ENCODE data around the gene DUS1L.

DUS1L gene

DNA sequence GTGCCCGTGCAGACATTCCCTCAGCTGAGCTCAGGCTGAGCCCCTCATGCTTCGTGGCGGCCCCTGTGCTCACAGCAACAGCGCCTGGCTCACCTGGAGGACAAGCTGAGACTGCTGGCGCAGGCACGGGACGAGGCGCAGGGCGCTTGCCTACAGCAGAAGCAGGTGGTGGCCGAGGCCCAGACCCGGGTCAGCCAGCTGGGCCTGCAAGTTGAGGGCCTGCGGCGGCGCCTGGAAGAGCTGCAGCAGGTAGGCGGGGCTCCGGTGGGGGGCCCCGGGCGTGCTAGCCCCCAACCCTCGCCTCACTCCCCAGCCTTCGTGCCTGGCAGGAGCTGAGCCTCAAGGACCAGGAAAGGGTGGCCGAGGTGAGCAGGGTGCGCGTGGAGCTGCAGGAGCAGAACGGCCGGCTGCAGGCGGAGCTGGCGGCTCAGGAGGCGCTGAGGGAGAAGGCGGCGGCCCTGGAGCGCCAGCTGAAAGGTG, 35.6 kb downstream of the DUS1L start:
- H3K9me3 ChIP-seq (replicated peaks; ENCODE audit: low read length) = no peaks in the 10 kb centered on the region
- no peak overlapping the region for H3K9ac ChIP-seq (ENCODE audit: low read depth, low read length)
- peak overlapping the region; percentile 87 for H3K4me2 ChIP-seq (ENCODE audit: low read length)
- H3K36me3 ChIP-seq (ENCODE audit: insufficient read depth, low read length) = no peaks in the 10 kb centered on the region
- peaks cover 14% of the 10 kb centered on the region for H3K4me1 ChIP-seq (ENCODE audit: control insufficient read depth, insufficient read depth, low read length)
- no peak overlapping the region for H3K4me3 ChIP-seq (ENCODE audit: low read length)
- H3K27me3 ChIP-seq (ENCODE audit: control insufficient read depth, insufficient read depth, low read length) = no peaks in the 10 kb centered on the region

DNA sequence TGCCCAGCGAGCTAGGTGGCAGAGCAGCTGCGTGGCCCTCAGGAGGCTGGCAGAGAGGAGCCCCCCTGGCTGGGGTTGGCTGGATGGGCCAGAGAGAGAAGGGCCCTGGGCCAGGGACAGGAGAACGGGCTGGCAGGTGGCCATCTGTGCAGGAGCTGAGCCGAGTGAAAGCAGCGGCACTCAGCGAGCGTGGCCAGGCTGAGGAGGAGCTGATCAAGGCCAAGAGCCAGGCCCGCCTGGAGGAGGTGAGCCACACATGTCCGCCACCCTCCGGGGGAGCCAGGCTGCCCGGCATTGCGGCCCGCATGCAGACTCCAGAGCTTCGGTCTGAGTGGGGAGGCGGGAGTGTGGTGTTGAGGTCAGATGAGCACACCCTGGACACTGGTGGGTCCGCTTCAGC, 36.2 kb downstream of the DUS1L start:
- Histone ChIP-seq H3K27me3 (ENCODE audit: control insufficient read depth, insufficient read depth, low read length) (no peaks in the 10 kb centered on the region), H3K4me3 (ENCODE audit: low read length) (no peak overlapping the region), H3K9me3 (replicated peaks; ENCODE audit: low read length) (no peaks in the 10 kb centered on the region), H3K4me1 (ENCODE audit: control insufficient read depth, insufficient read depth, low read length) (peaks cover 14% of the 10 kb centered on the region), H3K9ac (ENCODE audit: low read depth, low read length) (no peak overlapping the region), H3K36me3 (ENCODE audit: insufficient read depth, low read length) (no peaks in the 10 kb centered on the region), H3K4me2 (ENCODE audit: low read length) (no peak overlapping the region)

DNA sequence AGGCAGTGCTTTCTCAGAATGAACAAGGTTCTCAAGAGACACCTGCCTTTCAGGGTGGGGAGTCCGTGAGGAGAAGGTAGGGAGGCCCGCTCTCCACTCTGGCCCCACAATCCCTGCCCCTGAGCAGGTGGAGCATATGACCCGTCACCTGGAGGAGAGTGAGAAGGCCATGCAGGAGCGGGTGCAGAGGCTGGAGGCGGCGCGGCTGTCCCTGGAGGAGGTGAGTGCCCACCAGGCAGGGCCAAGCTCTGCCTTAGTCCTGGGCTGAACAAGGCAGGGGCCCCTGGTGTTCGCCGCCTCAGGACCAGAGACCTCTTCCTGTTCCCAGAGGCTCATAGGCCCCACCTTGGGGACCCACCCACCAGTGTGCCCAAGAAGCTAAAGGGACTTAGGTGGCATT, 36.6 kb downstream of the DUS1L start:
- no peaks in the 10 kb centered on the region for H3K9me3 ChIP-seq (replicated peaks; ENCODE audit: low read length)
- H3K4me3 ChIP-seq (ENCODE audit: low read length) = no peak overlapping the region
- H3K9ac ChIP-seq (ENCODE audit: low read depth, low read length) = no peak overlapping the region
- peaks cover 18% of the 10 kb centered on the region for H3K4me1 ChIP-seq (ENCODE audit: control insufficient read depth, insufficient read depth, low read length)
- H3K4me2 ChIP-seq (ENCODE audit: low read length) = no peak overlapping the region
- no peaks in the 10 kb centered on the region for H3K27me3 ChIP-seq (ENCODE audit: control insufficient read depth, insufficient read depth, low read length)
- H3K36me3 ChIP-seq (ENCODE audit: insufficient read depth, low read length) = no peaks in the 10 kb centered on the region

DNA sequence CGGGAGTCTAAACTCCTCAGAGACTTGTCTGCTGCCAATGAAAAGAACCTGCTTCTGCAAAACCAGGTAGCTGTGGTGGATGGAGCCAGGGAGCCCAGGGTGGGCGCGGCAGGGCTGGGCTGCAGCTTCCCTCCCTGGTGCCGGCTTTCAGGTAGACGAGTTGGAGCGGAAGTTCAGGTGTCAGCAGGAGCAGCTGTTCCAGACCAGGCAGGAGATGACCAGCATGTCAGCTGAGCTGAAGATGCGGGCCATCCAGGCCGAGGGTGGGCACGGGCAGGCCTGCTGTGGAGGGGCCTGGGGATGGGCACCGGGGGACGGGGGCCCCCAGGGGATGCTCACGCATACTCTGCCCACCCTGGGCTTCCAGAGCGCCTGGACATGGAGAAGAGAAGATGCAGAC, 37.4 kb downstream of the DUS1L start:
- H3K4me3 ChIP-seq (ENCODE audit: low read length) = no peak overlapping the region
- no peaks in the 10 kb centered on the region for H3K36me3 ChIP-seq (ENCODE audit: insufficient read depth, low read length)
- no peaks in the 10 kb centered on the region for H3K27me3 ChIP-seq (ENCODE audit: control insufficient read depth, insufficient read depth, low read length)
- no peaks in the 10 kb centered on the region for H3K9me3 ChIP-seq (replicated peaks; ENCODE audit: low read length)
- no peak overlapping the region for H3K9ac ChIP-seq (ENCODE audit: low read depth, low read length)
- peaks cover 23% of the 10 kb centered on the region for H3K4me1 ChIP-seq (ENCODE audit: control insufficient read depth, insufficient read depth, low read length)
- no peak overlapping the region for H3K4me2 ChIP-seq (ENCODE audit: low read length)

DNA sequence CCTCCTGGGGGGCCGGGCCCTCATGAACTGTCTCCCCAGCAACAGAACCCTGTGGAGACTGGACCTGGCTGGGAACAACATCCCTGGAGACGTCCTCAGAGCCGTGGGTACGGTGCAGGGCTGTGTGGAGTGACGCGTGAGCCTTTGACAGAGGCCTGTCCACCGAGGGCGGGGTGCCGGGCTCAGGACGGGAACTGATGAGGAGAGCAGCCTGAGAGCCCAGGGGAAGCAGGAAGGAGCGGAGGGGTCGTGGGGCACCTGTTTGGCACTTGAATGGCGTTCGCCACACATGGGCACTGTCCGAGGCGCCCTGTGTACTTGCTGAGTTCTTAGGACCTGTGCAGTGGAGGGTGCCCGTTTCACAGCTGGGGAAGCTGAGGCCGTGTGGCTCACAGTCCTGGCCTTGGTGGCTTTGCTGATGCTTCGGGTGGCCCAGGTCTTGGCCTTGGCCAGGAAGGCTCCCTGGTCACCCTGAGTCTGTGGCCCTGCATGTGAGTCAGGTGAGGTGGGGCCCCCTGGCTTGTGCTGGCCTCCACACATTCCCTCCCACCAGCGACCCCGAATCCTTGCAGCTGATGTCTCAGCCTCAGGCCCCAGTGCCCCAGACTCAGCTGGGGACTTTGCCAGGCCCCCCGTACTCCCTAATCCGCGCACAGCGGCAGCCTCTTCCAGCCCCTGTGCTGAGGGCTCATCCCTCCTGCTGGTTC, 40.0 kb downstream of the DUS1L start:
- no peak overlapping the region for H3K4me2 ChIP-seq (ENCODE audit: low read length)
- H3K9me3 ChIP-seq (replicated peaks; ENCODE audit: low read length) = no peaks in the 10 kb centered on the region
- H3K9ac ChIP-seq (ENCODE audit: low read depth, low read length) = no peak overlapping the region
- no peak overlapping the region for H3K4me3 ChIP-seq (ENCODE audit: low read length)
- no peaks in the 10 kb centered on the region for H3K36me3 ChIP-seq (ENCODE audit: insufficient read depth, low read length)
- no peaks in the 10 kb centered on the region for H3K27me3 ChIP-seq (ENCODE audit: control insufficient read depth, insufficient read depth, low read length)
- H3K4me1 ChIP-seq (ENCODE audit: control insufficient read depth, insufficient read depth, low read length) = peaks cover 28% of the 10 kb centered on the region

GRCh38 chr17:82024859-82025258, 40.7 kb downstream of the DUS1L start:
- Histone ChIP-seq H3K36me3 (ENCODE audit: insufficient read depth, low read length) (no peaks in the 10 kb centered on the region), H3K4me1 (ENCODE audit: control insufficient read depth, insufficient read depth, low read length) (peaks cover 25% of the 10 kb centered on the region), H3K4me3 (ENCODE audit: low read length) (no peak overlapping the region), H3K9me3 (replicated peaks; ENCODE audit: low read length) (no peaks in the 10 kb centered on the region), H3K4me2 (ENCODE audit: low read length) (no peak overlapping the region), H3K9ac (ENCODE audit: low read depth, low read length) (no peak overlapping the region), H3K27me3 (ENCODE audit: control insufficient read depth, insufficient read depth, low read length) (no peaks in the 10 kb centered on the region)

GRCh38 chr17:82023447-82024241, 42.0 kb downstream of the DUS1L start:
- peaks cover 25% of the 10 kb centered on the region for H3K4me1 ChIP-seq (ENCODE audit: control insufficient read depth, insufficient read depth, low read length)
- peak overlapping the region; percentile 90 for H3K4me3 ChIP-seq (ENCODE audit: low read length)
- H3K9ac ChIP-seq (ENCODE audit: low read depth, low read length) = peak overlapping the region; percentile 77
- peaks cover 6% of the 10 kb centered on the region for H3K36me3 ChIP-seq (ENCODE audit: insufficient read depth, low read length)
- H3K9me3 ChIP-seq (replicated peaks; ENCODE audit: low read length) = no peaks in the 10 kb centered on the region
- H3K27me3 ChIP-seq (ENCODE audit: control insufficient read depth, insufficient read depth, low read length) = no peaks in the 10 kb centered on the region
- peak overlapping the region; percentile 100 for H3K4me2 ChIP-seq (ENCODE audit: low read length)

- no peaks in the 10 kb centered on the region for H3K27me3 ChIP-seq (ENCODE audit: control insufficient read depth, insufficient read depth, low read length)
- peak within 1 kb of the TSS; percentile 100 for H3K4me2 ChIP-seq (ENCODE audit: low read length)
- peaks cover 8% of the 10 kb centered on the region for H3K36me3 ChIP-seq (ENCODE audit: insufficient read depth, low read length)
- peak within 1 kb of the TSS; percentile 87 for H3K9ac ChIP-seq (ENCODE audit: low read depth, low read length)
- H3K4me3 ChIP-seq (ENCODE audit: low read length) = peak within 1 kb of the TSS; percentile 96
- H3K4me1 ChIP-seq (ENCODE audit: control insufficient read depth, insufficient read depth, low read length) = peaks cover 25% of the 10 kb centered on the region
- no peaks in the 10 kb centered on the region for H3K9me3 ChIP-seq (replicated peaks; ENCODE audit: low read length)
Observed at GRCh38 chr17:82022981-82023446, 42.6 kb downstream of the DUS1L start, which contains the start of gene LRRC45. TSS of gene LRRC45 (plus strand) at chr17:82023305. CDS start at chr17:82023644, 339 bp downstream.

- H3K4me2 ChIP-seq (ENCODE audit: low read length) = peak within 1 kb of the TSS; percentile 100
- H3K9me3 ChIP-seq (replicated peaks; ENCODE audit: low read length) = no peaks in the 10 kb centered on the region
- H3K4me3 ChIP-seq (ENCODE audit: low read length) = peak within 1 kb of the TSS; percentile 96
- no peaks in the 10 kb centered on the region for H3K27me3 ChIP-seq (ENCODE audit: control insufficient read depth, insufficient read depth, low read length)
- peaks cover 8% of the 10 kb centered on the region for H3K36me3 ChIP-seq (ENCODE audit: insufficient read depth, low read length)
- H3K9ac ChIP-seq (ENCODE audit: low read depth, low read length) = peak within 1 kb of the TSS; percentile 87
- peaks cover 25% of the 10 kb centered on the region for H3K4me1 ChIP-seq (ENCODE audit: control insufficient read depth, insufficient read depth, low read length)
Observed at GRCh38 chr17:82022310-82022980, 43.2 kb downstream of the DUS1L start, which contains the start of gene CENPX. TSS of gene CENPX (minus strand) at chr17:82022878. CDS start at chr17:82022861, 17 bp downstream.

GRCh38 chr17:82021900-82022309, 43.7 kb downstream of the DUS1L start:
- H3K4me3 ChIP-seq (ENCODE audit: low read length) = peak overlapping the region; percentile 96
- H3K4me1 ChIP-seq (ENCODE audit: control insufficient read depth, insufficient read depth, low read length) = peaks cover 25% of the 10 kb centered on the region
- H3K36me3 ChIP-seq (ENCODE audit: insufficient read depth, low read length) = peaks cover 8% of the 10 kb centered on the region
- H3K9ac ChIP-seq (ENCODE audit: low read depth, low read length) = peak overlapping the region; percentile 87
- H3K4me2 ChIP-seq (ENCODE audit: low read length) = peak overlapping the region; percentile 92
- H3K27me3 ChIP-seq (ENCODE audit: control insufficient read depth, insufficient read depth, low read length) = no peaks in the 10 kb centered on the region
- no peaks in the 10 kb centered on the region for H3K9me3 ChIP-seq (replicated peaks; ENCODE audit: low read length)

Data from skeletal muscle satellite cell (primary cell).